Transverse colon (tissue), 4 donors: Measurements from ENCODE around the gene PDE10A.

Source experiments
- EP300 ChIP-seq: sonication (generic); formaldehyde crosslinking; IDR thresholded peaks from one replicate; pipeline ENCODE4 v1.6.1; 2017; ENCODE audit warnings: antibody characterized with exemption, low read depth
- POLR2A ChIP-seq: fragments of 450-650 bp; IDR thresholded peaks from one replicate; pipeline ENCODE4 v1.6.1; 2016; ENCODE audit warnings: antibody characterized with exemption, mild to moderate bottlenecking, moderate library complexity
- POLR2AphosphoS5 ChIP-seq, 3 donors: sonication (generic); formaldehyde crosslinking; IDR thresholded peaks; one replicate each; pipeline ENCODE4 v1.6.1; 2016; ENCODE audit warnings: antibody characterized with exemption in 3 of 3
- TF ChIP-seq, protein P1 (sequence below), 5 experiments: fragments of 200-600 bp in 3 of 5; fragments of 450-650 bp in 2 of 5; sonication (generic) in 3 of 5; IDR thresholded peaks; 1 replicate in 2 of 5; 2 replicates in 3 of 5; pipeline ENCODE4 v1.5.1; 2016 to 2017; ENCODE audit warnings: antibody characterized with exemption in 5 of 5, inconsistent platforms in 3 of 5, mild to moderate bottlenecking in 2 of 5, moderate library complexity in 1 of 5

DNA sequence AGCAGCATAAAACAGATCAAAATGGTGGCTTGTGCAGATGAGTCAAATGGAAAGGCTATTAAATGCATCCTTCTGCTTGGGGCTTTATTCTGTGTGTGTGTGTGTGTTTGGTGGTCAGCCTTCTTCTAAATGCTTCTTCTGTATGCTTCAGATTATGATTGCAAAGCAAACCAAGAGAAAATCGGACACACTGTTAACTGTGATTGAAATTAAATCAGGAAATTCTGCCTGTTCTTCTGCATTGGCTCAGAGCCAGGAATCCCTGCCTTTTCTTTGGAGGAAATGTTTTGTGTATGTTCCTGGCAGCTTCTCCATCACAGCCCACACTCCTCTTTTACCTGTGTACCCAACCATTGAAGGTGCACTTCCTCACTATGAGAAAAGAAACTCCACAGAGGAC lies 22.3 kb upstream of the PDE10A start:
- TF ChIP-seq POLR2A (no peak), POLR2AphosphoS5 (IDR thresholded peaks at IDR 0.05) (no peak), EP300 (no peak)
- TF ChIP-seq, protein P1, sequence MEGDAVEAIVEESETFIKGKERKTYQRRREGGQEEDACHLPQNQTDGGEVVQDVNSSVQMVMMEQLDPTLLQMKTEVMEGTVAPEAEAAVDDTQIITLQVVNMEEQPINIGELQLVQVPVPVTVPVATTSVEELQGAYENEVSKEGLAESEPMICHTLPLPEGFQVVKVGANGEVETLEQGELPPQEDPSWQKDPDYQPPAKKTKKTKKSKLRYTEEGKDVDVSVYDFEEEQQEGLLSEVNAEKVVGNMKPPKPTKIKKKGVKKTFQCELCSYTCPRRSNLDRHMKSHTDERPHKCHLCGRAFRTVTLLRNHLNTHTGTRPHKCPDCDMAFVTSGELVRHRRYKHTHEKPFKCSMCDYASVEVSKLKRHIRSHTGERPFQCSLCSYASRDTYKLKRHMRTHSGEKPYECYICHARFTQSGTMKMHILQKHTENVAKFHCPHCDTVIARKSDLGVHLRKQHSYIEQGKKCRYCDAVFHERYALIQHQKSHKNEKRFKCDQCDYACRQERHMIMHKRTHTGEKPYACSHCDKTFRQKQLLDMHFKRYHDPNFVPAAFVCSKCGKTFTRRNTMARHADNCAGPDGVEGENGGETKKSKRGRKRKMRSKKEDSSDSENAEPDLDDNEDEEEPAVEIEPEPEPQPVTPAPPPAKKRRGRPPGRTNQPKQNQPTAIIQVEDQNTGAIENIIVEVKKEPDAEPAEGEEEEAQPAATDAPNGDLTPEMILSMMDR (IDR thresholded peaks at IDR 0.05), result no peak
